GM13976 (cell line): ENCODE results near the gene GARIN5A.

Experiments
- DNase-seq: peaks from one replicate; pipeline ENCODE4 v3.0.0; 2012; ENCODE audit warnings: low spot score
- in situ Hi-C: fragments of 300-500 bp; cut with MboI; formaldehyde crosslinking; loops from one replicate; pipeline ENCODE4 v1.12.0; 2022; ENCODE audit warnings: low sequenced_read_pairs, mixed read lengths, inconsistent platforms; ENCODE audit not compliant: unreplicated experiment
- TF ChIP-seq, protein P1 (sequence below): IDR thresholded peaks from 2 replicates; pipeline ENCODE4 v1.5.1; 2012; ENCODE audit warnings: borderline replicate concordance, mild to moderate bottlenecking; ENCODE audit not compliant: insufficient read depth; ENCODE audit errors: extremely low read depth, missing control alignments, control extremely low read depth

GARIN5A gene

DNA sequence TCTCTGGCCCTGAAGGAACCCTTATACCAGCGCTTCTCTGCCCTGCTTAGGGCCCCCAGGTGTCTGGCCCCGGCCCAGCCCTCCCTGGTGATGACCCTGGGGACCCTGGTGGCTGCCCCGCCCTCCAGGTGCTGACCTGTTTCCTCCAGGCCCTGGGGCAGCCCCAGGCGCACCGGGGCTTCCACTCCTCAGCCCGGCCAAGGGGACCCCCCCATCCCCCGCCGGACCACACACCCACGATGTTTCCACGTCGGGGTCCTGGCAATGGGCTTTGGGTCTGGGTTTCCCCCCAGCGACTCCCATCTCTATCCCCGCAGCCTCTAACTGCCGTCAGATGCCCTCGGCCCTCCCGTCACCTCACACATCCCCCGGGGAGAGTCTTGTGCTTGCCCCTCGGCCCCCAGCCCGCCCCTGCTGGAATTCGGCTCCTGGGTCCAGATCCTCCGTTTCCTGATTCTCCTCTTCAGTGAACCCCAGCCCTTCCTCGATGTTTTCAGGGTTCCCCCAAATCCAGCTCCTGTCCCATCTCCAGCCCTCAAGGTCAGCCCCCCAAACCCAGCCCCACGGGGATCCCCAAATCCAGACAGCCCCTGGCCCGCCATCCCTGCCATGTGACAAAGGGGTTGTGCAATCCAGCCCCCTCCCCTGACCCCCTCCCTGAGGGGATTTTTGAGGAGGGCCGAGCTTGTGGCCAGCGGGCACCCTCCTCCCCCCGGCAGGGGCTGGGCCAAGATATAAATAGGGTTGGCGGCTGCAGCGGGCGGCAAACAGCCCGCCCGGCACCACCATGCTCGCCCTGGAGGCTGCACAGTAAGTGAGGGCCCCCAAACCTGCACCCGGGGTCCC is 58.2 kb downstream of the GARIN5A start, which contains the start of gene SPIB:
SPIB (plus strand) TSS at position 763 of the 846 bp plus-strand sequence; CDS start at position 788, 25 bp downstream.
- peak; percentile 77 for DNase-seq
- in situ Hi-C loops, result no loop called here
- TF ChIP-seq, protein P1, sequence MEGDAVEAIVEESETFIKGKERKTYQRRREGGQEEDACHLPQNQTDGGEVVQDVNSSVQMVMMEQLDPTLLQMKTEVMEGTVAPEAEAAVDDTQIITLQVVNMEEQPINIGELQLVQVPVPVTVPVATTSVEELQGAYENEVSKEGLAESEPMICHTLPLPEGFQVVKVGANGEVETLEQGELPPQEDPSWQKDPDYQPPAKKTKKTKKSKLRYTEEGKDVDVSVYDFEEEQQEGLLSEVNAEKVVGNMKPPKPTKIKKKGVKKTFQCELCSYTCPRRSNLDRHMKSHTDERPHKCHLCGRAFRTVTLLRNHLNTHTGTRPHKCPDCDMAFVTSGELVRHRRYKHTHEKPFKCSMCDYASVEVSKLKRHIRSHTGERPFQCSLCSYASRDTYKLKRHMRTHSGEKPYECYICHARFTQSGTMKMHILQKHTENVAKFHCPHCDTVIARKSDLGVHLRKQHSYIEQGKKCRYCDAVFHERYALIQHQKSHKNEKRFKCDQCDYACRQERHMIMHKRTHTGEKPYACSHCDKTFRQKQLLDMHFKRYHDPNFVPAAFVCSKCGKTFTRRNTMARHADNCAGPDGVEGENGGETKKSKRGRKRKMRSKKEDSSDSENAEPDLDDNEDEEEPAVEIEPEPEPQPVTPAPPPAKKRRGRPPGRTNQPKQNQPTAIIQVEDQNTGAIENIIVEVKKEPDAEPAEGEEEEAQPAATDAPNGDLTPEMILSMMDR, result no peak

DNA sequence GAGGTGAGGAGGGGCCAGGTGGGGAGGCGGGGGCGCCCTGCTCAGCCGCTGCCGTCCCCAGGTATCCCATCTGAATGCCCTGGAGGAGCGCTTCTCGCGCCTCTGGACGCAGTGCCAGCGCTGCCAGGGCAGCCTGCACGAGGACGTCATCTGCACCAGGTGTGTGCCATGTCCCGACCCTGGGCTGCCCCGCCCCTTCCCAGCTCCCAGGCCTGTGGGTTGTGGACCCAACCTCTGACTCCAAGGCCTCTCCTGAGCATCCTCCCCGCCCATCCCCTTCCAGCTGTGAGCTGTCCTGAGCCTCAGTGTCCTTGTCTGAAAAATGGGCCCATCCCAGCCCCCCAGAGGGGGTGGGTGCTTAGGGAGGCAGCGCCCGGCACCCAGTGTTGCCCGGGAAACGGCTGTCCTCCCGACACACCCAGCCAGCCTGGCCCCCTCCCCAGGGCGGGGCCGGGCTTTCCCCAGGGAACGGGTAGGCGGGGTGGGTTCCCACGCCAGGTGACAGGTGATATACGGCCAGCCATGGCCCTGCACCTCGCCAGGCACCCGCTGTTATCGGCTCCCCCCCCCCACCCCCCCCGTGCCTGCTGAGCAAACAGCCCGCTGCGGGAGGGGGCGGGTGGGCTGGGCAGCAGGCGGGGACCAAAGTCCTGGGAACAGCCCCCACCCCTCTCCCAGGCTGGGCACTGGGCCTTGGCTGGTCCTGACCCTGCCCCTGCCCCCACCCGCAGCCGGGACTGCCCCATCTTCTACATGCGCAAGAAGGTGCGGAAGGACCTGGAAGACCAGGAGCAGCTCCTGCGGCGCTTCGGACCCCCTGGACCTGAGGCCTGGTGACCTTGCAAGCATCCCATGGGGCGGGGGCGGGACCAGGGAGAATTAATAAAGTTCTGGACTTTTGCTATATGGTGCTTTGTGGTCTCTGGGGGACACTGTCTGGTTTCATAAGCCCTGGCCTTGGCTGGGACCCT is 59.3 kb downstream of the GARIN5A start:
- in situ Hi-C loops, result no loop called here
- no peak for DNase-seq
- TF ChIP-seq, protein P1, result no peak
